Measurements from ENCODE around the gene FGFR3. TPM values are rescaled to one million over a fixed set of nuclear protein-coding genes. Genes with fewer than 3 reads are reported as not detected.
A peak's percentile ranks its signal among the peaks of the same experiment; 100 is the strongest.
"Not testable (repeated sequence)": the region's sequence is repeated elsewhere in the genome, so short reads cannot be mapped to it uniquely, and the experiment has no call there.

The FGFR3 gene
- total RNA-seq, 1 donor from 2014 or later, result 1.4 TPM

DNA sequence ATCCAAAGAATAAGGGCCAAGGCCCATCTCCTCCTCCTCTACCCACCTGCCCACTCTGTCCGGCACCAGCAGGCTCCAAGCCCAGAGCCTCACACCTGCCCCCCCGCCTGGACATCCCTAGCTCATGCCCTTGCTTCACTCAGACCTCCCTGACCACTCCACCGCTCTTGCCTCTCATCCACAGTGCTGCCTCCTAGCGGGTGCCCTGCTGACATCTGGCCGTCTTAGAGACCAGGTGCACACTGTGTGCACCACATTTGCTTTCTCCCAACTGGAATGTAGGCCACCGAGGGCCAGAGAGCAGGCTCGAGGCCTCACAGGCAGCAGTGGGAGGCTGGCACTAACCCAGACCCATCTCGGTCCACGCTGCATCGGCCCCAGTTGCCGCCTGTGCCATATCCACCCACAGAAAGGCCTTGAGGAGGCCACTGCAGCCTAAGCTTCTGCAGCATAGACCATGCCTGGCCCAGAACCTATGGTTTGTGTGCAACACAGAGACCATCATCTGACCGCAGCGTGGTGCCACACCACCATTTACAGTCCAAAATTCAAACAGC is 49.3 kb downstream of the FGFR3 start:
- no peak for DNase-seq

DNA sequence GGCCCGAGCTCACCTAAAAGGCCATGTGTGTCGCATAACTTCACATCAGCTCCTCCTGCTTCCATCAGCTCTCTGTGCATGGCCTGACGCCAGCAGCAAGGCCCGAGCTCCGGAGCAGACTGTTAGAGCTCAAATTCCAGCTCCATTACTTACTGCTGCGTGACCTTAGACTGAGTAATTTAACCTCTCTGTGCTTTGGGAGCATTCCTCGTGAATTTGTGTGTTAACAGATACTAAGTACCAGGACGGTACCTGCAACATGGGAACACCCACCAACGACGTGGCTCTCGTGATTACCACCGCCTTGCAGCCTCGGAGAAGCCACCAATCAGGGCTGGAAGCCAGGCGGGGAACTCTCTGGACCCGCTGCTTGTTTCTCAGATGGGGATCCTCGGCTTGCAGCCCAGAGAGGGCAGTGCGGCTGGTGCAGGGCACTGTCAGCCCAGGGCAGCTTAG is 49.9 kb downstream of the FGFR3 start:
- peak; percentile 60 for DNase-seq

DNA sequence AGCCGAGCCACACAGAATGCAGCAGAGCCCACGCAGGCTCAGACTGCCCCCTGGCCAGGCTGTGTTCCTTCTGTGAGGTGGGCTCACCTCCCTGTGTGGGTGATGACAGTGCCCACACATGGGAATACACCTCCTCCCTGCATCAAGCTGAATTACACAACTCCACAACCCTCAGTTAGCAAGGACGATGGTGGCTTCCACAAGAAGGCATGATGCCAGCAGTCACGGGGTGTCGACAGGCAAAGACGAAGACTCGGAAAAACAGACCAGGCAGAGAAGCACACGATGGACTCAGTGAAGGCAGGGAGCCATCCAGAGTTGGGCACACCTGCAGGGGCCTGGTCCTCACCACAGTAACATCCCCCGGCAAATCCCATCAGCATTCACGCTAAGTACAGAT is 50.8 kb downstream of the FGFR3 start:
- DNase-seq, result no peak

DNA sequence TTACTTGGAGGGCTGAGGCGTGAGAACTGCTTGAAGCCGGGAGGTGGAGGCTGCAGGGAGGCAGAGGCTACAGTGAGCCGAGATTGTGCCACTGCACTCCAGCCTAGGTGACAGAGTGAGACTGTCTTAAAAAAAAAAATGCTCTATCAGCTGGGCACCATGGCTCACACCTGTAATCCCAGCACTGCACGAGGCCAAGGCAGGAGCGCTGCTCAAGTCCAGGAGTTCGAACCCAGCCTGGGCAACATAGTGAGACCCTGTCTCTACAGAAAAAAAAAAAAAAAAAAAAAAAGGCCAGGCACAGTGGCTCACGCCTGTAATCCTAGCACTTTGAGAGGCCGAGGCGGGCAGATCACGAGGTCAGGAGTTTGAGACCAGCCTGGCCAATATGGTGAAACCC is 51.5 kb downstream of the FGFR3 start:
- DNase-seq, result not testable (repeated sequence)

DNA sequence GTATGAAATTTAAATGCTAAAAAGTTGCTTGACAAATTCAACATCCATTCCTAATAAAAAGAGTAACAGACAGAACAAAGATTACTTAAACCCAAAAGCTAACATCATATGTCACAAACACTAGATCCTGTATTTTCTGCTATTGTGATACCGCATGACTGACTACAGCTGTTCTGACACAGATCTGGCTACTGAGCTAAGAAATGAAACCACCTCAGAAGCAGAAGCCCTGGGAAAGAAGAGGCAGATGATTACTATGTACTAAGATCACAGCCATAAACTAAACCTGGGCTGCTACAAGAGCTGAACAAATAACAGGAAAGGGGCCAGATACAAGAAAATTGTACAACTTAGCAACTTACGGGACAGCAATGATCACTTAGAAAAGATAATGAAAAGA is 53.5 kb downstream of the FGFR3 start:
- DNase-seq, result no peak

DNA sequence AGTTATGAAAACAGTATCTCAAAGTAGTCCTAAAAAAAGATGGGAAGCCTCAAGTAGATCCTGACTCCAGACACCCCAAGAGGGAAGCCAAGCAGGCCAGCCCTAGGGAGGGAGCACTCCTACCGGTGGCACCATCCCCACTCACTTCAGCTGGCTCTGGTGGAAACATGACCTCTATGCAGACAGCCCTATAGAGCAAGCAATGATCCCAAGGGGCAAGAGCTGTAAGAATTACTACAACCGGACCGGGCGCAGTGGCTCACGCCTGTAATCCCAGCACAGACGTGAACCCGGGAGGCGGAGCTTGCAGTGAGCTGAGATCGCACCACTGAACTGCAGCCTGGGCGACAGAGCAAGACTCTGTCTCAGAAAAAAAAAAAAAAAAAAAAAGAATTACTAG is 57.2 kb downstream of the FGFR3 start:
- no peak for DNase-seq

DNA sequence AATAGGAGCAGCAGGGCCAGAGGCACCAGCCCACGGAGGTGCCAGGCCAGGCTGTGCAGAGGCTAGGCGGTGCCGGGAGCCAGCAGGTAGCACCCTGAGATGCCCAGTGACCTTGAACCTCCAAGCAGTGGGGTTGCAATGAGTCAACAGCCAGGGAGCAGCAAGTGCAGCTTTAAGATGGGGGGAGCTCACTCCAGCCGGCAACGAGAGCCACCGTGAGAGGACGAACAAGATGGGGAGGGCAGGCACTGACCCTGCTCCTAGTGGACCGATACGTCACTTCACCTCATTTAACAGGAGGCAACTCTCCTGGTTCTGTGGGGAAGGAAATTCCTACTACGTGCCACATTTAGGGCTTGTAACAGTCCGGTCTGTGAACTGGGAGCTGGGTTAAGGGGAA is 58.1 kb downstream of the FGFR3 start:
- no peak for DNase-seq

DNA sequence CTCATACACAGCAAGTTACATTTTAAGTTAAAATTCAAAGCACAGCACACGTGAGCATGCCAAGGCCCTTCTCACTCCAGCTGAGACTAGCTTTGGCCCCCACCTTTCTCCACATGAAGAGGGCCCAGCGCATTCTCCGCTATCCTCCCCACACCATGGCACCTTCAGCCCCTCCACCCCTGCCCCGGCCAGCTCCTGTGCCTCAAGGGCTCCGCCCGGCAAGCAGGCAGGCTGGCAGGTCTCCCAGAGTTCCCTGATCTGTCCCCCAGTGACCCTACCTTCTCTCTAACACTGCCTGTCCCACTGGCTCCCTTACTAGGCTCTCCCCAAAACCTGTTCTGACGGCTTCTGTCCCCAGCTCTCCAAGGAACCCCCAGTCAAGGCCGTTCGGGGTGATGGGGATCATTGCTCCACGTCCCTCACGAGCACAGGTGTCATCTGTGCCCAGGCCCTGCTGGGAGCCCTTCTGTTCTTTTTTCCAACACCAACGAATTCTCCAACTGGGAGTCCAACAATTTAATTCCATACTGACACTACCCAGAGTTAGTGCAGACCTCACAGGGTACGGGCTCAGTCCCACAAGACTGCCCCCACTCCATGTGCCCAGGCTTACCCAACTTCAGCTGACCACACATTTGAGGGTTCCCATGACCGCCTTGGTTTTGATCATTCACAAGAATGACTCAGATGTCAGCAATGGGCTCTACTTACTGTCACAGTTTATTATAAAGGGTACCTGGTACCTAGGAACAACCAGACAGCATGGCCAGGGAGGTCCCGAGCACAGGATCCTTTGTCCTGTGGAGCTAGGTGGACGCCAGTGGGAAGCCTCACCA is 58.7 kb downstream of the FGFR3 start:
- DNase-seq, result no peak

DNA sequence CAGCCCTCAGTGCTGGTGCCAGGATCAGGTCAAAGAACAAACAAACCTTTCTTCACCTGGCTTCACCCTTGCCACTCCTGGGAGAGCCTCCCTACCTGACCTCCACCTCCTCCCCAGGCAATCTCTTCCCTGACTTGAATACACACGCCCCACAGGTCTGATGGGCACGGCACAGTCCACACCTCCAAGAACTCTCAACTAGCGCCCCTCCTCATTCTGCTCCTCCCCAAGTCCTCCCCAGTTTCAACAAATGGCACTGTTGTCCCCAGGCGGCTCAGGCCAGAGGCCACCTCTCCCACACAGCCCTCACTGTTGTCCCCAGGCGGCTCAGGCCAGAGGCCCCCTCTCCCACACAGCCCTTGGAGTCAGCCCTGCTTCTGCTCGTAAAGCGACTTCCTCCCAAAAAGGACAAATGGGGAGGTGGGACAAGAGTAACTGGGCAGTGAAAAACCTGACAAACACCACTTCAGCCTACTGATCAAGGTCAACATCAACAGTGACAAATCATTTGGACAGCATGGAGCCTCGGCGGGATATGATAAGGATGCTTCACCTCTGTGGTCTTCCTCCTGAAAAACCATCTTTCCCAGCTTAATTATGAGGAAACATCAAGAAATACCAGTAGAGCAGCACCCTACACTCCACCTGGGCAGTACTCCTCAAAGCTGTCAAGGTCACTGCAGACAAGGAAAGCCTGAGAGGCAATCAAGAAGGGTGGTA is 60.0 kb downstream of the FGFR3 start:
- DNase-seq, result no peak

DNA sequence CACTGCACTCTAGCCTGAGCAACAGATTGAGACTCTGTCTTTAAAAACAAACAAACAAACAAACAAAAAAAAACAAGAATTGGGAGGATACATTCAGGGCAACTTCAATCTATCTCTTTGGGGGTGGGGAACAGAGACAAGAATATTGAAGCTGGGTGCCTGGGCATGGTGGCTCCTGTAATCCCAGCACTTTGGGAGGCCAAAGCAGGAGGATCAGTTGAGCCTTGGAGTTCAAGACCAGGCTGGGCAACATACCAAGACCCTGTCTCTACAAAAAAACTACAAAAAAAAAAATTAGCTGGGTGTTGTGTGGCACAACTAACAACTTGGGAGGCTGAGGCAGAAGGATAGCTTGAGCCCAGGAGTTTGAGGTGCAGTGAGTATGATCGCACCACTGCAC is 61.7 kb downstream of the FGFR3 start:
- no peak for DNase-seq

DNA sequence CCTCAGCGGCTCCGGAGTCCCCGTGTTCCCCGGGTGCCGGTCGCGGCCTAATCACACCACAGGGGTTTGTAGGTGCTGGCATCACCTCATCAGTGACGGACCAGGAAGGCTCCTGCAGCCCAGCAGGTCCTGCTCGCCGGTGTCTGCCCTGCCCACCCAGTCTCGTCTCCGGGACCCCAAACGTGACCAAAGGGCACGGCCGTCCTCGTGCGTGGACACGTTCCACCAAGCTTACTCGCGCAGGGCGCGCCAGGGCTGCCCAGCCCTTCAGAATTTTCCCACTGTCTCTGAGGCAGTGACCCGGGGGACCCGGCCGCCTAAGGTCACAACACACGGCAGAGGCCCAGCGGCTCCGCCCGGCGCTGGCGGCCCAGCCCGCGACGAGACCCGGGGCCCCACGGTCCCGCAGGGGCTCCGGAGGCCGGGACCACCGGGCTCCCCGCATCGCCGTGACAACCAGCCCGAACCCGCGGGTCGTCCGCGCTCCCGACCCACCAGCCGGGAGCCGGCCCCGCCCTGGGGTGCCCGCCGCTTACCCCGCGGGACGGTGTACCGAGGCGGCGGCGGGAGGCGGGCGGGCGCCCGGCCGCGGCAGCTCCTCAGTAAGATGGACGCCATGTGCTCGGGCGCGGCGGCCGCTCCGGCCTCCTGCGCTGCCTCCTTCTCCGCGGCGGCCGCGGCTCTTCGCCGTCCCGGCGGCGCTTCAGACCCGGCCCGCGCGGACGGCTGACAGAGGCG is 62.4 kb downstream of the FGFR3 start:
- DNase-seq, result peak; percentile 23

DNA sequence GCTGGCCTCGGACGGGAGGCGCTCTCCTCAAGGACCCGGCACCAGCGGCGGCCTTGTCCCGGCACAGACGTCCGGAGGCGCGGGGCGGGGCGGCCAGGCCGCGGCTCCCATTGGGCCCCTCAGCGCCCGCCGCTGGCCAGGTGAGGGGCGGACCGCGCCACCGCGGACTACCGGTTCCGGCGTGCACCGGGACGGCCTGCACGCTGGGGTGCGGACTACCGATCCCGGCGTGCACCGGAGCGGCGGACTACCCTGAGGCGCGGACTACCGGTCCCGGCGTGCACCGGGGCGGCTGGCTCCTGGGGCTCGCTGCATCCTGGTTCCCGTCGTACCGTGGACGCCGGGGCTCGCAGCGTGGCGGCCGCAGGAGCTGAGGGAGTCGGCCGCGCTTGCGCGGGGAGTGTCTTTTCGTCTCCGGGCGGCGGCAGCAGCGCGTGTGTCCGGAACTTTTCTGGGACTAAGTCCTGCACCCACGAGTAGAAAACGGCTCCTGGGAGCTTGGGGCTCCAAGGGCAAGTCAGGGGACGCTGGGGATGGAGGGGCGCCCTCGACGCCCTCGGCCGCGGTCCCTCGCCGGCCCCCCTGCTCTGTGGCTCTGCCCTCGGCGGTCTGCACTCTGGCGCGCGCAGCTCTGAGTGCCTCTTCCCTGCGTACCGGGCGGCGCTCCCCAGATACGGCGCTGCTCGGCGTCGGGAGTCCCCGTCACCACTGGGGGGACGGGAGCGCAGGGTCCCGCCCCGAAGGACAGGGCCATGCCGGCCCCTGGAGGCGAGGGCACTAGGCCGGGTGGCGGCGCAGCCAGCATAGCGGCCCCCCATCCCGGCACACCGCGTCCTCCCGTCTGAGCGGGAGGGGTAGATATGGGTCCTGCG is 63.2 kb downstream of the FGFR3 start, which contains the start of gene LETM1:
TSS of gene LETM1 (minus strand) at position 86 of the 872 bp plus-strand sequence. CDS start 206 bp downstream, outside the sequence.
- peak; percentile 93 for DNase-seq

DNA sequence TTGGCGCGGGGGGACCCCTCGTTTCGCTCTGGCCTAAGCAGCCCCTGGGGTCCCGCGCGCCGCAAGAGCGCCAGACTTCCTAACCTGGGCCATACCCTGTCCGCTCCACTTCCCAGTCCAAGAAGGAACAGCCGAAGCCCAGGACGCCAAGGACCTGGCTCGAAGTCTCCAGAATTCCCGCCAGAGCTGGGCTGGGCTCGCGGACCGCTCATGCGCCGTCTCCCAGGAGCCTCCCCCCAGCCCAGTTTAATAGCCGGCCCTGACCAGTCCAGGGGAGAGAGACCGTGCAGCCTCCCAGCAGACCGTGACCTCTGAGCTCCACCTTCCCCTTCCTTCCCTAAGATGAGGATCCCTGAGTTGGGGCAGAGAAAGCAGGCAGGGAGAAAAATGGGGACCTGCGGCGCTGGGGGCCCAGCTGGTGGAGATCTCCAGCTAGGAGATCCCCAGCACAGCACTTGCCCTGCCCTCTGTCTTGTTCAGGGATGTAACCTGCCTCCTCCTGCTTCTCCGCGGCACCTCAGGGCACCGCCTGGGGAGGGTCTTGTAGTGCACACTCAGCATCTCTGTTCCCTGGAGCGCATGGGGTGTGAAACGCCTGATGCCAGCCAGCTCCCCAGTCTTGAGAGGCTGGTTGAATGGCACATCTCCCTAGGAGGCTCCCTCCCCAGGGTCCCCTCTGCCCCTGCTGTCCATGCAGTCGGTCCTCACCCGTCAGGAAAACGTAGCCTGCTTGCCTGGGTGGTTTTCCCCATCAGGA is 64.0 kb downstream of the FGFR3 start:
- peak; percentile 45 for DNase-seq

DNA sequence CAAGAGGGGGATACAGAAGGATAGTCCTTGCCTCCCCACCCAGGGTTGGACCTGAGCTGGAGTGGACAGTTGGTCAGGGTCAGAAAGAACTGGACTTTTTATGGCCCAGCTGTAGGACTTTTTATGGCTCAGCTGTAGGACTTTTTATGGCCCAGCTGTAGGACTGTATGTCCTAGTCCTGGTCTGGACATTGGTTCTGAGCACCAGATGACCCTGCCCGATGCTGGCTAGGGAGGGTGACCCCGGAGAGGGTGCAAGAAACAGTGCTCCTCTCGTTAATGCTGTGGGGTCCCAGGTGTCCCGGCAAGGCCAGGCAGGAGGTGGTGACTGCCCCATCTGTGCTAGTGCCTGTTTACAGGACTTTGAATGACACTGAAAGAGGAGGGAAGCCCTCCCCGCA is 64.8 kb downstream of the FGFR3 start:
- DNase-seq, result no peak

Other genes starting within 250 kb of the FGFR3 start
- gene FAM53A, start 109.0 kb upstream of the FGFR3 start, total RNA-seq, result 1.1 and 2.4 TPM in 2 replicates
- gene SLBP, start 81.0 kb upstream of the FGFR3 start, total RNA-seq, result 61.5 and 62.8 TPM in 2 replicates
- gene TMEM129, start 72.0 kb upstream of the FGFR3 start, total RNA-seq, result 34.7 and 44.8 TPM in 2 replicates
- gene TACC3, start 71.8 kb upstream of the FGFR3 start, total RNA-seq, result 13.4 and 34.2 TPM in 2 replicates
- gene LETM1, start 62.9 kb downstream of the FGFR3 start, total RNA-seq, result 90.0 and 95.8 TPM in 2 replicates
- 66.0 and 102 TPM in 2 replicates for gene NSD2, start 78.1 kb downstream of the FGFR3 start, total RNA-seq
- gene NELFA, start 215.7 kb downstream of the FGFR3 start, total RNA-seq, result 13.8 and 17.0 TPM in 2 replicates